B cell (primary cell): ENCODE data around the gene THSD4.

Source experiments
- CTCF ChIP-seq: fragments of 200-600 bp; IDR thresholded peaks from one replicate; pipeline ENCODE4 v1.8.0; 2022; ENCODE audit warnings: antibody characterized with exemption, mild to moderate bottlenecking
- EZH2 ChIP-seq: IDR thresholded peaks from 2 replicates; pipeline ENCODE4 v1.6.1; 2012; ENCODE audit warnings: borderline replicate concordance, low read depth, mild to moderate bottlenecking, moderate library complexity, low read length; ENCODE audit not compliant: insufficient read depth, poor library complexity, severe bottlenecking

- TF ChIP-seq CTCF: no peak
- TF ChIP-seq EZH2: no peak
Observed at GRCh38 chr15:71162309-71162708, 47.0 kb downstream of the THSD4 start.
